Osteocyte (in vitro differentiated cells): ENCODE results near the gene CDC42EP3. TPM values are rescaled to one million over a fixed set of nuclear protein-coding genes. Genes with fewer than 3 reads are reported as not detected.

ENCODE experiments used
- DNase-seq: peaks from one replicate; pipeline ENCODE4 v3.0.0; 2021; ENCODE audit warnings: mixed read lengths; ENCODE audit not compliant: unreplicated experiment; ENCODE audit errors: extremely low spot score
- H3K27ac Mint-ChIP-seq: one replicate; pipeline ENCODE4 v1.8.0; 2021; ENCODE audit warnings: mild to moderate bottlenecking, mixed read lengths; ENCODE audit not compliant: unreplicated experiment
- H3K27me3 Mint-ChIP-seq: one replicate; pipeline ENCODE4 v1.8.0; 2021; ENCODE audit warnings: mixed read lengths; ENCODE audit not compliant: unreplicated experiment
- H3K36me3 Mint-ChIP-seq: one replicate; pipeline ENCODE4 v1.8.0; 2021; ENCODE audit warnings: mixed read lengths; ENCODE audit not compliant: unreplicated experiment
- H3K4me1 Mint-ChIP-seq: one replicate; pipeline ENCODE4 v1.8.0; 2021; ENCODE audit warnings: mixed read lengths; ENCODE audit not compliant: unreplicated experiment
- H3K4me3 Mint-ChIP-seq: one replicate; pipeline ENCODE4 v1.8.0; 2021; ENCODE audit warnings: mild to moderate bottlenecking, moderate library complexity, mixed read lengths; ENCODE audit not compliant: unreplicated experiment
- H3K9me3 Mint-ChIP-seq: one replicate; pipeline ENCODE4 v1.8.0; 2021; ENCODE audit warnings: mixed read lengths; ENCODE audit not compliant: unreplicated experiment
- CTCF ChIP-seq: fragments of 200-600 bp; sonication (generic); IDR thresholded peaks from 2 replicates; pipeline ENCODE4 v1.5.0; 2021; ENCODE audit warnings: antibody characterized with exemption, mild to moderate bottlenecking, moderate library complexity
- total RNA-seq: library from RNA; stranded (reverse); gene quantifications from 2 replicates; pipeline ENCODE4 v1.2.1, GENCODE V29; 2021

The CDC42EP3 gene
- total RNA-seq, 1 donor from 2014 or later = 46.2 TPM

GRCh38 chr2:37676274-37676673 is 4.8 kb upstream of the CDC42EP3 start:
- no peak for DNase-seq
- no peak for TF ChIP-seq CTCF
- H3K27ac Mint-ChIP-seq = no peak overlapping the region
- H3K4me3 Mint-ChIP-seq = no peak overlapping the region
- H3K4me1 Mint-ChIP-seq = peaks cover 4% of the 10 kb centered on the region
- no peaks in the 10 kb centered on the region for H3K36me3 Mint-ChIP-seq
- no peaks in the 10 kb centered on the region for H3K9me3 Mint-ChIP-seq
- no peaks in the 10 kb centered on the region for H3K27me3 Mint-ChIP-seq

GRCh38 chr2:37674946-37675345 is 3.5 kb upstream of the CDC42EP3 start:
- Mint-ChIP-seq H3K36me3 (no peaks in the 10 kb centered on the region), H3K4me3 (no peak overlapping the region), H3K4me1 (peaks cover 14% of the 10 kb centered on the region), H3K27ac (no peak overlapping the region), H3K27me3 (no peaks in the 10 kb centered on the region), H3K9me3 (no peaks in the 10 kb centered on the region)
- TF ChIP-seq CTCF = no peak
- DNase-seq = no peak

- peak overlapping the region; percentile 52 for H3K27ac Mint-ChIP-seq
- no peaks in the 10 kb centered on the region for H3K9me3 Mint-ChIP-seq
- H3K4me3 Mint-ChIP-seq = peak overlapping the region; percentile 79
- H3K36me3 Mint-ChIP-seq = no peaks in the 10 kb centered on the region
- no peak for DNase-seq
- H3K27me3 Mint-ChIP-seq = no peaks in the 10 kb centered on the region
- TF ChIP-seq CTCF = no peak
- peaks cover 29% of the 10 kb centered on the region for H3K4me1 Mint-ChIP-seq
Observed at GRCh38 chr2:37672870-37673184, 1.4 kb upstream of the CDC42EP3 start.

GRCh38 chr2:37672104-37672869 is 845 bp upstream of the CDC42EP3 start:
- H3K4me1 Mint-ChIP-seq = peaks cover 33% of the 10 kb centered on the region
- H3K9me3 Mint-ChIP-seq = no peaks in the 10 kb centered on the region

GRCh38 chr2:37671816-37672103 is 318 bp upstream of the CDC42EP3 start:
- Mint-ChIP-seq H3K27ac (peak overlapping the region; percentile 77), H3K36me3 (no peaks in the 10 kb centered on the region), H3K27me3 (no peaks in the 10 kb centered on the region), H3K4me3 (peak overlapping the region; percentile 86), H3K9me3 (no peaks in the 10 kb centered on the region), H3K4me1 (peaks cover 36% of the 10 kb centered on the region)
- TF ChIP-seq CTCF = no peak
- no peak for DNase-seq

More at GRCh38 chr2:37672104-37672869, 845 bp upstream of the CDC42EP3 start:
- no peaks in the 10 kb centered on the region for H3K36me3 Mint-ChIP-seq
- H3K27ac Mint-ChIP-seq = peak overlapping the region; percentile 77
- TF ChIP-seq CTCF = no peak
- DNase-seq = peak; percentile 92
- H3K27me3 Mint-ChIP-seq = no peaks in the 10 kb centered on the region
- peak overlapping the region; percentile 86 for H3K4me3 Mint-ChIP-seq
